GM18858 (cell line): ENCODE data around the gene CEP63.

Source experiments
- ATAC-seq: cut with Tn5 transposase; IDR thresholded peaks from one replicate; pipeline ENCODE4 v1.9.1; 2021; ENCODE audit not compliant: unreplicated experiment

The CEP63 gene

DNA sequence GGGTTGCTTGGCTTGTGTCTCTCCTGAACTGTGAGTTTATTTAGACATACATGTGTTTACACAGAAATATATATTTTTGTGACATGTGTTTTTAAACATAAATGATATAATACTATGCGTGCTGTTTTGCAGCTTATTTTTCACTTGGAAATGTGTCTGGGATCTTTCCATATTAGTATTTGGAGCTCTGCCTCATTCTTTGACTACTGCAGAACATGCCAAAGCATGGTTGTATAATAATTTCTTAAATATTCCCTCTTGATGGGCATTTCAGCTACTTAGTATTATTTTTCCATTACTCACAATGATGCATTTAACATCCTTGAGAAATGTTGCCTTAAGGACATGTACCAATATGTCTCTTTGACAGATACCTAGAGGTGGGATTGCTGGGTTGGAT lies 19.5 kb upstream of the CEP63 start:
- no peak for ATAC-seq

DNA sequence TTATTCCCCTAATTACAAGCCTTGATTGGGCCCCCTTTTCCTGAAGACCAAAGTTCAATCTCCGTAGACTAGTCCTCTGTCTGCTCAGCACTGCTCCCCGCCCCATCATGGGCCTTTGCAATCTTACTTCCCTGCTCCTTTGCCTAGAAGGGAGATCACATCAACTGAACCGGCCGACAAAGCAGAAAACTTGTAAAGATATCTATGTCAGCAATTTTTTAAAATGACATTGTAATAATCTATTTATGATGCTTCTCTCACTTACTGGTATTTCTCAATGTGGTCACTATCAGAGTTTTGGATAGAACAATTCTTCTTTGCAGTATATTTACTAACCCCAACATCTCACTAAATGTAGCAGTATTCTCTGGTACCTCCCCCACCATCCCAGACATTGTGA lies 17.3 kb upstream of the CEP63 start:
- no peak for ATAC-seq

DNA sequence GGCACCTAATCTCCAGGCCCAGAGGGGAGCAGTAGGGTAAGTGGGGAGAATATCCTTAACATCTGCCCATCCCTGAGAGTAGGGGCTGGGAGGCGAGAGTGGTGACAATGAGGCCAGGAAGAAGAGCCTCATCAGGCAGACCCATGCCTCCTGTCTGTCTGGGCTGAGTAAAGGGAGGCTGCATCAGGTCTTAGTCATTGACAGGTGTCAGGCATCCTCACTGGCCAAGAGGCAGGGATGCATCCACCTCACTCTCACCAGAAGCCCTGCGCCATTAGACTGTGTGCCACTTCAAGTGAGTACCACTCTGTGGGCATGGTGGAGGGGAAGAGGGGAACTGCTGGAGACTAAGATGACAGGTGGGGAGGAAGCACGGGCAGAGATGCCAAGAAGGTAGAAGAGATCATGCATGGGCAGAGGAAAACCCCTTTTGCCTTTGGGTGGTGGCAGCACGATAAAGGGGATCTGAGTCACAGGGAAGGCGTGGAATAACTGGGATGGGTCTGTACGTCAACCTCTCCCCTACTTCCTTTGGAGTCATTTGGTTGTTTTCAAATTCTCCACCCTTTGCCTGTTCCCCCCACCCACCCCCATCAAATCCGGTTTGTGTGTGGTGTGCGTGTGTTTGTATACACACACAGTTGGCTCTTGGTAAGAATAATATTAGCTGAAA lies 14.2 kb upstream of the CEP63 start:
- no peak for ATAC-seq

DNA sequence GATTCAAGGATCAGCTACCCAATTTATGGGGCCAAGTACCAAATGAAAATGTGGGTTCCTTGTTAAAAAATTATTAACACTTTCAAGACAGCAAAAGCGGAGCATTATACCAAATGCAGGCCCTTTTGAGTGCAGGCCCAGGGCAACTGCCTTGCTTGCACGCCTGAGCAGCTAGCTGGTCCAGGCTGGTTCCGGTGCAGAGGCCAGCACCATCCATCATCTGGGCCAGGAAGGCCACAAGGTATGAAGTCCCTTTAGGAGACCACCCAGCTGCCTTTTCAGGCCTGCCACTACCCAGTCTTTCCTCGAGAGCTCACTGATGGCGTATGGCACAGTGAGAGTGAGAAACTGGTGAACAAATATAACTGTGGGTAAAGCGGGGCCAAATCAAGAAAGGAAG lies 13.0 kb upstream of the CEP63 start:
- no peak for ATAC-seq

DNA sequence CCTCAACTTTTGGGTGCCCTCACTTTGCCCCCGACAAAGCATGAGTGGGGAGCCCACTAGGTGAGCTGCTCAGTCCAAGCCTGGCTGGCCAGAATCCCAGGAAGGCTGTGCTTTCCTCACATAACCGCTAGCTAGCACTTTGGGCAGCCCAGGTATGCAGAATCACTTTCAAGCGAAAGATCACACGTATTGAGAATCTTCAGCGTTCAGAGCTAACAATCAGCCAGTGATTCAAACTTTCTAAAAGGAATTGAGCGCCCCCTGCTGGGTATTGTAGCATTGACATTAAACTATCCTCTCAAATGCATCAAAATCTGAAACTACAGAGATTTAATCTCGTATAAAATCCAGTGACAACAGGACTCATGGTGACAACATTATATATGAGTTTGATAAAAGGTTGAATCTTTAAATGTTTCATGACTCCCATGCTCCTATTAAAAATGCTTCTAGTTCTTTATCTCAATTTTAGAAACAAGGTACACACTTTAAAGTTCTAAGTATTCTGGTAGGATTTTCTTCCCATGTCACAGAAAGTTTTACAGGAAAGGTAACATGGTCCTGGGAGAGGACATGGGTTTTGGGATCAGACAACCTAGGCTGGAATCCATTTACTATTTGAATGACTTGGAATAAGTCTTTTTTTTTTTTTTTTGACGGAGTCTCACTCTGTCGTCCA lies 11.8 kb upstream of the CEP63 start:
- ATAC-seq: no peak

DNA sequence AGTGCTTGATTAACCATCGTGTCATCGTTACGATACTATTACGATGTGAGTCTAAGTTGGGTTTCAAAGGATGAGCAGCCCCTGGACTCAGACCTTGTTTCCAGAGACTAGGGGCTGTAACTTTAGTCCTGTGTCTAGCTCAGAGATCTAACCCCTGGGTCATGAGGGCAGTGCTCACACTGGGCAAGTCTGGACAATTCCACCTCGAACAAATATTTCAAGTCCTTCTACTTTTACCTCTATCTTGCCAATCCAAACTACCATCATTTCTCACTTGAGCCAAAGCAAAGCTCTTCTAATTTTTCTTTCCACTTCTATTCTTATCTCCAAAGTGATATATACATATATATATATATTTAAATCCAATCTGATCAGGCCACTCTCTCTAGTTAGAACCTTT lies 10.9 kb upstream of the CEP63 start:
- no peak for ATAC-seq

DNA sequence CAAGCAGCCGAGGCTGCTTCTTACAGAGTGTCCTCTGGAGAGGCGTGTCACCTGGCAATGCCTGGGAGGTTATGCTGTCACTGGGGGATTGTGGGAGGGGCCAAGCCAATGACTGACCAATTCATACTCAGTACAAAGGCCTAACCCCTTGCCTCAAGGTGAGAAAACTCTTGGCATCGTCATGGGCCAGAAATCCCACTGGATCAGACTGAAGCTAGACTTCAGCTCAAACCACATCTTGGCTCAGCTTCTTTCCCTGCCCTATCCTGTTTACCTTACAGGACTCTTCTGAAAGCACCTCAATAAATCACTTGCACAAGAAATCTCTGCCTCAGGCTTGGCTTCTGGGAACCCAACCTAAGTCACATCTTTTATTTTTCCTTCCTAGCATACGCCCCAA lies 9.6 kb upstream of the CEP63 start:
- no peak for ATAC-seq

DNA sequence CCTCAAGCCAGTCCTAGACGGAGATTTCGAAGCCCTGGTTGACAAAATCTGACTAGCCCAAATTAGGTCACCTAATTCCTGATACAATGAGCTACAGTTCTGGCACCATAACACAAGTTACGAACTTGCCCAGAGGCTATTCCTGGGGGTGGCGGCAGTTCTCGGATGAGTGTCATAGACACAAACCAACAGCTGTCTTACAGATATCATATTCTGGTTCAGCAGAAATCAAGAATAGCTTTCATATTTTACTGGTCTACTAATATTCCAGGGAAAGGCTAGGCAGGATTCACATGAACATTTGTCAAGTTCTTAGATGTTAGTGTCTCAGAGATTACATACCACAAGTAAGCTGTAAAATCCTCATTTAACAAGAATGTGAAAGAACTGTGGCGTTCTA lies 8.9 kb upstream of the CEP63 start:
- no peak for ATAC-seq

DNA sequence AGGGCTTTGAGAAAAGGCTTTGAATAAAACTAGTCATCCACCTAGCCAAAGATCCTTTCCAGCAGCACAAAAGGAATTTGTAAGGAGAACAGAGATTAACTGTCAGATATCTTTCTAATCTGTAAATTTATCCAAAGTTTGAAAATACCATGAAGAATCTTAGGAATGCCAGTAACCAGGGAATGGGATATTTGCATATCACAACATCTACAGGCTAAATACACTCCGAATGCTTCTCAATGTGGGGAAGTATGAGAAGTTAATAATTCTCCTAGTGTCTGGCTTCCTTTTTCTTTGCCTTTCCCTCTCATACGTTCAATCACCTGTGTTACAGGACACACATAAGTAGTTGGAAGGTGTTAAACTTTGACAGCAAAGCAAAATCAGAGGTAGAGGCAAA lies 7.9 kb upstream of the CEP63 start:
- no peak for ATAC-seq

DNA sequence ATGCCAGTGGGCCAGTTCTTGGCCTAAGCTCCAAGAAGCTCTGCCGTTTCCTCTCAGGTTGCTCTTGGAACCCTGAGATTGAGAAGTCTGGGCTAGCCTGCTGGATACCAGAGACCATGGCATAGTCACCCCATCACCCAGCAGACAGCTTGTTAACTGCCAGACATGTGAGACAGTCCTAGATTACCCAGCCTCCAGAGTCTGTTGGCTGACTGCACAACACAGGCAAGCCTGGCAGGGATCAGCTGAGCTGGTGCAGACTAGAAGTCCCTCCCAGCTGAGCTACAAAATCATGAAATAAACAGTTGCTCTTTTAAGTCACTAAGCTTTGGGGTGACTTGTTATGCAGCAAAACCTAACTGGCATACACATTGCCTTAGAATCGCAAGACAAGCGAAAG lies 5.3 kb upstream of the CEP63 start:
- ATAC-seq: no peak

DNA sequence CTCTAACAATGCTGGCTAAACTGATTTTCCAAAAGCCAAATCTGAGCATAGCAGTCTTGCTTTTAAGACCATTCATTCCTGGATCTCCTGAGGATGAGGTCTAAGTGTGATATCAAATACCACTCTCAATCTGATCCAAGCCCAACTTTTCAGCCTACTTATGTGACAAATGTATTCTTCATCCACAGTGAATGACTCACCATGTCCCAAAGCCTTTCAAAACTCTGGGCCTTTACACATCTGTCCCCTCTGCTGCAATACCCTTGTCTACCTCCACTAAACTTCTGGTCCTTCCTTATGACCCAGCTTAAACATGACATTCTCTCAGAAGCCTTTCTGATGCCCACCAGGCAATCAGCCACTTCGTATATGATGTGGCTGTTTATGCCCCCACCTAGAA lies 4.7 kb upstream of the CEP63 start:
- ATAC-seq: no peak

DNA sequence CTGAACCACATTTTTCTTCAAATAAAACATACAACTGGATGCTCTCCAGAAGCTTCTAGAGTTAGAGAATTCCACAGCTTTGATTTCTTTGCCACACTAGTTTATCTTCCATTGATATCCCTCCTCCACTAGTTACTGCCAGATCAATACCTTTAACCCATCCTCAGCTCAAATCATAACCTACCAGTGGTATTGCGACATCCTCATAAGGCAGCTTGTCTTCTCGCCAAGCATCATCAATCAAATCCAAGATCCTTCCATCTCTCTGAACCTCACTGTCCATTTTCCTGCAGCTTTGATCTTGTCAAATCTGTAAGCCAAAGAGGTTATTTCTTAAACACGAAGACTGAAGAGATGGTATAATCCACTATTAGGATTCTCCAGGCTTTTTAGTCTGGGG lies 3.2 kb upstream of the CEP63 start:
- no peak for ATAC-seq

DNA sequence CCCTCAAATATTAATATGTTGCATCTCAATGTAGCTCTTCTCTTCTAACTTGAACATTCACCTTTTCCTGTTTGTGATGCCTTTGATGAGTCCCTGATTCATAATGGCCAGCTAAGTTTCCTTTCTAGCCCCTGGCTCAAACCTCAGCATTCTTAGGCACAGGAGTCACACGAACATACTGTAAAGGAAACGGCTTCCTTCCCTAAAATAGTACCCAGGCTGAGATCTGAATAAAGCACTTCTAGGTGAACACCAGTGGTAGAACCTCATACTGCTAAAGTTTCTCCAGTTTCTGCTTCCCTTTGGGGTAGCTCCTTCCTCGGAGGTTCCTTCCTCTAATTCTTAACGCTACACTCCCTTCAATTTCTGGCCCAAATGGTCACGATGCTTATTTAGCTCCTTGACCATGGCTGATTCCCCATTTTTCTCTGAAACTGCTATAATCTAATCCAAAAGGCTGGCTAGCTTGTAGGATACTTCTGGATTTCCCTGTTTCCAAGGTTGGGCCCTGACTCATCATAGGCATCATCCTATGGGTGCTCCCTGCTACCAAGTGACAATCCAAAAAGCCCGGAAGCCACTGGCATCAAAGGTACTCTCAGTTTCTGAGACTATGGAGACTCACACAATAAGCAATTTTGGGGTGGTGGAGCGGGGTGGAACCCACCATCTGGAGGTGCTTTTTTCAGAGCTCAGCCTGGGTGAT lies 2.5 kb upstream of the CEP63 start:
- no peak for ATAC-seq

DNA sequence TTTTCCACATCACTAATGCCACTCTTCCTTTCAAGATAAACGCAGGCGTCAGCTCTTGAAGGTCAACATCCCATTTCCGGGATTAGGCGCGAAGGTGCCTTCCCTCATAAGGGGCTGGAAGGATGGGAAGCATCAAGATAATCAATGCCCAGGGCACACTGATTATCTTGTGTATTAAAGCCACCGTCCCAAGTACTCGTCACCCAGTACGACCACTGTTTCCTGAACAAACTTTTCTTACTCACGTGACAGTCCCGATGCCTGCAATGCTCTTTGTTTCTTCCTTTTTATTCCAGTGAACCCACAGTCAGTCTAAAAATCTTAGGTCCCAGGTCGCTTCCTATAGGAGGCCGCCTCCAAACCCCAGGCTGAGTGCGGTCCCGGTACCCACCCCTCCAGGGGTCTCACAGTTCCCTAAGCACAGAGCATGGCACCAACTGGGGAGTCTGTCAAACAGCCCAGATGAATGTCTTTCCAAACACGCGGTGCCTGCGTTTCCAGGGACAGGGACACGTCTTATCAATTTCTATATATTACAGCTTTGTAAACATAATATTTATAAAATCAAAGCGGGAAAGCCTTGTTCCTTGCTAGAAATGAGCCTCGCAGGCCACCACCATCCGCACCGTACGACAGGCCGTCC lies 661 bp upstream of the CEP63 start:
- ATAC-seq: peak; percentile 2

DNA sequence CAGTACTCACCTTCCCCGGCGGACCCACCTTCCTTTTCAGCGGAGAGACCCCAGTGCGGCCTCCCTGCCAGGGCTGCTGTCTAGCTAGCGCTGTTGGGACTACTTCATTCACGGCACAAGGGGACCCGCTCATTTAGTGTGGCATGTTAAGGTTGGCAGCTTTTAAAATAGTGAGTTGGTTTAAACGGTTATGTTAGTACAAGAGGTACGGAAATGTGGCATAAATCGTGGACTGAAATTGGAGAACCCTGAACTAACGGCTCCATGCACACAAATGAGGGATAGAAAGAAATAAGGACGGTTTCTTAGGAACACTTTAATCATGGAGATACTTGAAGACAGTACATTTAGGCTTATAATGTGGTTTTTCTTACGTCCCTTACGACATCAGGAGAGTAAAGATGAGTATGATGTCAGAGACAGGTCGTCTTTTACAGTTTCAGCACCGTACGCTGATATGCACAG lies 752 bp downstream of the CEP63 start:
- ATAC-seq: no peak

DNA sequence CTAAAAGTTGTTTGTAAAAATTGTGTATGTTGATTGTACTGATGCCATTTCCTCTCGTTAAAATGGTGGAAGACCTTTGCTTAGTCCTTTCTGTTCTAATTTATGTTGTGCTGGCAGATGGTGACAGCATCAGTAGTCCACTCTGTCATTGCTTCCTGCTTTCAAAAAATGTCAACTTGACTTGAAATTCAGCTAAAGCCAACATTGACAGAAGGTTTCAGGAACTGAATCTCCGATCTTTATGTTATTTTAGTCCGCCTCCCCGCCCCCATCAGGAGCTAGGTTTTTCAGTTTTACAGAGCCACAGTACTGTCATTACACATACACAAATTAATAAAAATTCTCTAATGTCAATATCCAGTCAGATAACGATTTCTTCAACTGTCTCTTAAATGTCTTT lies 1.5 kb downstream of the CEP63 start:
- ATAC-seq: no peak

DNA sequence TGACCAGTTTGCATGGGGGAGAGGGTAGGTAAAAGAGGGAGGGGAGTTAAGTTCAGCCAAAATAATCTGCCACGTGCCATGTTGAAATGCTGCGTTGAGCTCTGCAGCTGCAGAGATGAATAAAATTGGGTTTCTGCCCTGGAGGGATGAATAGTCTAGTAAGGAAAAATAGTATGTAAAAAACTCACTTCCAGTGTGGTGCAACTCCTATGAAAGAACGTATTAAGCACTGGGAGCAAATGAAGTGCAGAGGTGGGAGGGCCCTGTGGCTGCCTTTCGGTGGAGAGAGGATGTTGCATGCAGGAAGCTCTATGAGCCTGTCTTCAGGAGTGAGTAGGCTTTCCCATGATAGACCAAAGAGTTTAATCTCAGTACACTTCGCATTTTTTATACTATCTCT lies 8.6 kb downstream of the CEP63 start:
- no peak for ATAC-seq

DNA sequence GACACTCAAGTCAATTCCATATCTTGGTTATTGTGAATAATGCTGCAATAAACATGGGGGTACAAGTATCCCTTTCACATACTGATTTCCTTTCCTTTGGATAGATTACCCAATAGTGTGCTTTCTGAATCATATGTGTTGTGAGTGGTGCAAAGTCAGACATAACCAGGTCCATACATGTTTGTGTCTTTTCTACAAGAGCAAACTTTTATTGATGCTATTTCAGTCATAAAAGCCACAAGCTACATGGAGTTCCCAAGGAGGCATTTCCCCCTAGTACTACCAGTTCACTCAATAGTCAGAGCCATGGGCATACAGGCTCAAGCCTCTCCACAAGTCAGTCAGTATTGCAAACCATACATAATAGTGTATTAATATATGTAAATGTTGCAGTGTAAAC lies 10.1 kb downstream of the CEP63 start:
- no peak for ATAC-seq

DNA sequence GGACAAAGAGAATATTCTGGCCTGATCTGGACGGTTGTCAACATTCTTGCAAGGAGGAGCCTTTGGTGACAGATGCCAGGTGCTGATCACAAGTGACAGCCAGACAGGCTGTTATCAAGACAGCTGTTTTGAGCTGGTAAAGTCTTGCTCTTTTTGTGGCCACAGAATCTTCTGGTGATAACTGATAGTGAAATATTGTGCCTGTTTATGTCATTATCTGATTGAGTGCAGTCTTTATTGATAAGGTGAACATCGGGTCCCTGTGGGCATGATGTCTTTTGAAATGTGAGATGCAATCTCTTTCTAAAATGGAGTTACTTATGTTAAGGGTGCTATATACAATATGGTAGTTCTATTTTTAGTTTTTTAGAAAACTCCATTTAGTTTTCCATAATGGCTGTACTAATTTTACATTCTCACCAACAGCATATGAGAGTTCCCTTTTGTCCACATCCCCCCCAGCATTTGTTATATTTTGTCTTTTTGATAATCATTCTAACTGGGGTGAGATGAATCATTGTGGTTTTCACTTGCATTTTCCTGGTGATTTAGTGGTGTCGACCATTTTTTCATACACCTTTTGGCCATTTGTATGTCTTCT lies 10.7 kb downstream of the CEP63 start:
- no peak for ATAC-seq

DNA sequence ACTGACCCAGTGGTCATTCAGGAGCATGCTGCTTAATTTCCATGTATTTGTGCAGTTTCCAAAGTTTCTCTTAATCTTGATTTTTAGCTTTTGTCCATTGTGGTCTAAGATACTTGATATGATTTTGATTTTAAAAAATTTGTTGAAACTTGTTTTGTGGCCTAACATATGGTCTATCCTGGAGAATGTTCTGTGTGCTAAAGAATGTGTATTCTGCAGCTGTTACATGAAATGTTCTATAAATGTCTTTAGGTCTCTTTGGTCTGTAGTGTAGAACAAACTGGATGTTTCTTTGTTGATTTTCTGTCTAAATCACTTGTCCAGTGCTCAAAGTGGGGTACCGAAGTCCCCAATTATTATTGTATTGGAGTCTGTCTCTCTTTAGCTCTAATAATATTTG lies 17.4 kb downstream of the CEP63 start:
- ATAC-seq: no peak

DNA sequence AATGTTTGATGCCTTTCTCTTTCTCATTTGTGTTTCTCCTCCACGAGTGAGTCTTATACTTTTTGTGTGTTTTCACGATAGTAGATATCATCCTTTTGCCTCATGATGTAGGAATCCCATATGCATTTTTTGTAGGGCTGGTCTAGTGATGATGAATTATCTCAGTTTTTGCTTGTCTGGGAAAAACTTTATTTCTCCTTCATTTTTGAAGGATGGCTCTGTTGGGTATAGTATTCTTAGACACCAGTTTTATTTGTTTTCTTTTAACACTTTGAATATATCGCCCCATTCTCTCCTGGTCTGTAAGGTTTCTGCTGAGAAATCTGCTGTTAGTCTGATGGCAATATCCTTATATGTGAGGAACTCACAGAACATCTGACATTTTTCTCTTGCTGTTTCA lies 18.3 kb downstream of the CEP63 start:
- ATAC-seq: no peak

DNA sequence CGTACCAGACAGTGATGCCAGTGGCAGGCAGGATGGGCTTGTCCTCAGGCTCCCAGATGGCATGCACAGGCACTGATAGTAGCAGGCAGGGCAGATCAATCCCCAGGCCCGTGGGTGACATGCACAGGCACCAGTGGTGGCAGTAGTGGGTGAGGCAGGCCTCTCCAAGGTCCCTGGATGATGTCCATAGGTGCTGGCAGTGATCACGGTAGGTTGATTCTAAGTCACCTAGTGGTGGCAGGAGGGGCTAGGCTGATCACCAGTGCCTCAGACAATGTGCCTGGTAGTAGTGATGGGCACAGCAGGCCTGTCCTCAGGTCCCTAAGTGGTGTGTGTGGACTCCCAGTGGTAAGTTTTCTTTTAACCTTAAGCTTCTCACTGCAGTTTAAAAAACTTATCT lies 19.6 kb downstream of the CEP63 start:
- ATAC-seq: no peak
